HL-60 (cell line): Measurements from ENCODE around the gene SELP.

Experiments
- CTCF ChIP-seq: IDR thresholded peaks from one replicate; pipeline ENCODE4 v1.5.1; 2011; ENCODE audit warnings: low read length, control low read depth, inconsistent platforms; ENCODE audit not compliant: insufficient read depth
- POLR2AphosphoS5 ChIP-seq: IDR thresholded peaks from 2 replicates; pipeline ENCODE4 v1.6.1; 2012; ENCODE audit warnings: low read depth

GRCh38 chr1:169571450-169571849, 58.5 kb downstream of the SELP start:
- TF ChIP-seq POLR2AphosphoS5, result no peak
- TF ChIP-seq CTCF, result no peak
